SK-N-SH treated with all-trans-retinoic acid at 6 μM for 48 hours (cell line): Measurements from ENCODE around the gene GTF2IRD1.

Experiments used
- ARNTL ChIP-seq: fragments of 450-650 bp; formaldehyde crosslinking; IDR thresholded peaks from 2 replicates; pipeline ENCODE4 v1.5.0; 2020; ENCODE audit warnings: low read depth, mild to moderate bottlenecking, moderate library complexity, borderline replicate concordance
- BACH2 ChIP-seq: fragments of 250-450 bp; sonication (Bioruptor Pico); IDR thresholded peaks from 2 replicates; pipeline ENCODE4 v1.9.0; 2021; ENCODE audit warnings: mild to moderate bottlenecking, borderline replicate concordance
- CSDC2 ChIP-seq: fragments of 250-450 bp; sonication (Bioruptor Pico); IDR thresholded peaks from 2 replicates; pipeline ENCODE4 v1.5.0; 2020; ENCODE audit warnings: mild to moderate bottlenecking, moderate library complexity
- ESRRG ChIP-seq: fragments of 250-450 bp; sonication (Bioruptor Pico); IDR thresholded peaks from 2 replicates; pipeline ENCODE4 v1.6.1; 2021; ENCODE audit warnings: mild to moderate bottlenecking
- RARB ChIP-seq: fragments of 250-450 bp; sonication (Bioruptor Pico); IDR thresholded peaks from 2 replicates; pipeline ENCODE4 v1.8.0; 2021; ENCODE audit warnings: mild to moderate bottlenecking, moderate library complexity
- TCF4 ChIP-seq: fragments of 250-450 bp; sonication (Bioruptor Pico); IDR thresholded peaks from 2 replicates; pipeline ENCODE4 v1.8.0; 2021; ENCODE audit warnings: mild to moderate bottlenecking, moderate library complexity, borderline replicate concordance
- ZFP3 ChIP-seq: fragments of 250-450 bp; sonication (Bioruptor Pico); IDR thresholded peaks from 2 replicates; pipeline ENCODE4 v1.5.0; 2020; ENCODE audit warnings: mild to moderate bottlenecking, moderate library complexity
- ZFP30 ChIP-seq: fragments of 450-650 bp; formaldehyde crosslinking; IDR thresholded peaks from 2 replicates; pipeline ENCODE4 v1.5.0; 2022; ENCODE audit warnings: mild to moderate bottlenecking, moderate library complexity
- ZNF565 ChIP-seq: fragments of 450-650 bp; formaldehyde crosslinking; conservative IDR thresholded peaks from 2 replicates; pipeline ENCODE4 v1.5.0; 2020; ENCODE audit warnings: low read depth, mild to moderate bottlenecking, moderate library complexity
- TF ChIP-seq, protein P1 (sequence below): fragments of 250-450 bp; sonication (Bioruptor Pico); IDR thresholded peaks from 2 replicates; pipeline ENCODE4 v1.8.0; 2020; ENCODE audit warnings: mild to moderate bottlenecking, moderate library complexity, borderline replicate concordance
- TF ChIP-seq, protein P2 (sequence below): fragments of 250-450 bp; sonication (Bioruptor Pico); IDR thresholded peaks from 2 replicates; pipeline ENCODE4 v1.5.1; 2020; ENCODE audit warnings: low read depth, mild to moderate bottlenecking, moderate library complexity
- TF ChIP-seq, protein P3 (sequence below): fragments of 250-450 bp; sonication (Bioruptor Pico); IDR thresholded peaks from 2 replicates; pipeline ENCODE4 v1.5.0; 2020; ENCODE audit warnings: mild to moderate bottlenecking, moderate library complexity
- TF ChIP-seq, protein P4 (sequence below): fragments of 250-450 bp; sonication (Bioruptor Pico); IDR thresholded peaks from 2 replicates; pipeline ENCODE4 v1.5.1; 2021; ENCODE audit warnings: mild to moderate bottlenecking, moderate library complexity

DNA sequence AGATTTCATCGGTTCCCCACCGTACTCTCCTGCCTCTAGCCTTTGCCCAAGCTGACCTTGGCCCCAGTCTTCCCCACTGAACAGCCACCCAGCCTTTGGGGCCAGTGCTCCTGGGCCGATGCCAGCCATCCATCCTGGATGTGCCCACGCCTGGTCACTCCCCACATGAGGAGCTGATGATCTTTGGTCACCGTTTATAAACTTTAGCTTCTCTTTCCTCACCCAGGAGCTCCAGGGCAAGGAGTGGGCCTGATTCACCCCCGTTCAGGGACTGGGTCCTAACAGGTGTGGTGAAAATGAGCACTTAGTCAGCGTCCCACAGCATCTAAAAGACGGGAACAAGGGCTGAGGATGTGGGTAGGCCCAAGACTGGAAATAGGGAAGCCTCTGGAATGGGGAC, 22.9 kb downstream of the GTF2IRD1 start:
- TF ChIP-seq, protein P1, sequence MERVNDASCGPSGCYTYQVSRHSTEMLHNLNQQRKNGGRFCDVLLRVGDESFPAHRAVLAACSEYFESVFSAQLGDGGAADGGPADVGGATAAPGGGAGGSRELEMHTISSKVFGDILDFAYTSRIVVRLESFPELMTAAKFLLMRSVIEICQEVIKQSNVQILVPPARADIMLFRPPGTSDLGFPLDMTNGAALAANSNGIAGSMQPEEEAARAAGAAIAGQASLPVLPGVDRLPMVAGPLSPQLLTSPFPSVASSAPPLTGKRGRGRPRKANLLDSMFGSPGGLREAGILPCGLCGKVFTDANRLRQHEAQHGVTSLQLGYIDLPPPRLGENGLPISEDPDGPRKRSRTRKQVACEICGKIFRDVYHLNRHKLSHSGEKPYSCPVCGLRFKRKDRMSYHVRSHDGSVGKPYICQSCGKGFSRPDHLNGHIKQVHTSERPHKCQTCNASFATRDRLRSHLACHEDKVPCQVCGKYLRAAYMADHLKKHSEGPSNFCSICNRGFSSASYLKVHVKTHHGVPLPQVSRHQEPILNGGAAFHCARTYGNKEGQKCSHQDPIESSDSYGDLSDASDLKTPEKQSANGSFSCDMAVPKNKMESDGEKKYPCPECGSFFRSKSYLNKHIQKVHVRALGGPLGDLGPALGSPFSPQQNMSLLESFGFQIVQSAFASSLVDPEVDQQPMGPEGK, result no peak
- TF ChIP-seq BACH2 (CRISPR knock-in tag) (no peak), TCF4 (CRISPR knock-in tag) (no peak), ZFP30 (CRISPR knock-in tag) (no peak), RARB (CRISPR knock-in tag) (no peak), ZNF565 (no peak), ARNTL (CRISPR knock-in tag) (no peak), CSDC2 (no peak), ESRRG (CRISPR knock-in tag) (no peak), ZFP3 (no peak)
- TF ChIP-seq, protein P2, sequence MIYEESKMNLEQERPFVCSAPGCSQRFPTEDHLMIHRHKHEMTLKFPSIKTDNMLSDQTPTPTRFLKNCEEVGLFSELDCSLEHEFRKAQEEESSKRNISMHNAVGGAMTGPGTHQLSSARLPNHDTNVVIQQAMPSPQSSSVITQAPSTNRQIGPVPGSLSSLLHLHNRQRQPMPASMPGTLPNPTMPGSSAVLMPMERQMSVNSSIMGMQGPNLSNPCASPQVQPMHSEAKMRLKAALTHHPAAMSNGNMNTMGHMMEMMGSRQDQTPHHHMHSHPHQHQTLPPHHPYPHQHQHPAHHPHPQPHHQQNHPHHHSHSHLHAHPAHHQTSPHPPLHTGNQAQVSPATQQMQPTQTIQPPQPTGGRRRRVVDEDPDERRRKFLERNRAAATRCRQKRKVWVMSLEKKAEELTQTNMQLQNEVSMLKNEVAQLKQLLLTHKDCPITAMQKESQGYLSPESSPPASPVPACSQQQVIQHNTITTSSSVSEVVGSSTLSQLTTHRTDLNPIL (CRISPR knock-in tag), result no peak
- TF ChIP-seq, protein P3, sequence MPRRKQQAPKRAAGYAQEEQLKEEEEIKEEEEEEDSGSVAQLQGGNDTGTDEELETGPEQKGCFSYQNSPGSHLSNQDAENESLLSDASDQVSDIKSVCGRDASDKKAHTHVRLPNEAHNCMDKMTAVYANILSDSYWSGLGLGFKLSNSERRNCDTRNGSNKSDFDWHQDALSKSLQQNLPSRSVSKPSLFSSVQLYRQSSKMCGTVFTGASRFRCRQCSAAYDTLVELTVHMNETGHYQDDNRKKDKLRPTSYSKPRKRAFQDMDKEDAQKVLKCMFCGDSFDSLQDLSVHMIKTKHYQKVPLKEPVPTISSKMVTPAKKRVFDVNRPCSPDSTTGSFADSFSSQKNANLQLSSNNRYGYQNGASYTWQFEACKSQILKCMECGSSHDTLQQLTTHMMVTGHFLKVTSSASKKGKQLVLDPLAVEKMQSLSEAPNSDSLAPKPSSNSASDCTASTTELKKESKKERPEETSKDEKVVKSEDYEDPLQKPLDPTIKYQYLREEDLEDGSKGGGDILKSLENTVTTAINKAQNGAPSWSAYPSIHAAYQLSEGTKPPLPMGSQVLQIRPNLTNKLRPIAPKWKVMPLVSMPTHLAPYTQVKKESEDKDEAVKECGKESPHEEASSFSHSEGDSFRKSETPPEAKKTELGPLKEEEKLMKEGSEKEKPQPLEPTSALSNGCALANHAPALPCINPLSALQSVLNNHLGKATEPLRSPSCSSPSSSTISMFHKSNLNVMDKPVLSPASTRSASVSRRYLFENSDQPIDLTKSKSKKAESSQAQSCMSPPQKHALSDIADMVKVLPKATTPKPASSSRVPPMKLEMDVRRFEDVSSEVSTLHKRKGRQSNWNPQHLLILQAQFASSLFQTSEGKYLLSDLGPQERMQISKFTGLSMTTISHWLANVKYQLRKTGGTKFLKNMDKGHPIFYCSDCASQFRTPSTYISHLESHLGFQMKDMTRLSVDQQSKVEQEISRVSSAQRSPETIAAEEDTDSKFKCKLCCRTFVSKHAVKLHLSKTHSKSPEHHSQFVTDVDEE (CRISPR knock-in tag), result no peak
- TF ChIP-seq, protein P4, sequence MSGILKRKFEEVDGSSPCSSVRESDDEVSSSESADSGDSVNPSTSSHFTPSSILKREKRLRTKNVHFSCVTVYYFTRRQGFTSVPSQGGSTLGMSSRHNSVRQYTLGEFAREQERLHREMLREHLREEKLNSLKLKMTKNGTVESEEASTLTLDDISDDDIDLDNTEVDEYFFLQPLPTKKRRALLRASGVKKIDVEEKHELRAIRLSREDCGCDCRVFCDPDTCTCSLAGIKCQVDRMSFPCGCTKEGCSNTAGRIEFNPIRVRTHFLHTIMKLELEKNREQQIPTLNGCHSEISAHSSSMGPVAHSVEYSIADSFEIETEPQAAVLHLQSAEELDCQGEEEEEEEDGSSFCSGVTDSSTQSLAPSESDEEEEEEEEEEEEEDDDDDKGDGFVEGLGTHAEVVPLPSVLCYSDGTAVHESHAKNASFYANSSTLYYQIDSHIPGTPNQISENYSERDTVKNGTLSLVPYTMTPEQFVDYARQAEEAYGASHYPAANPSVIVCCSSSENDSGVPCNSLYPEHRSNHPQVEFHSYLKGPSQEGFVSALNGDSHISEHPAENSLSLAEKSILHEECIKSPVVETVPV (CRISPR knock-in tag), result no peak
